GM18861 (cell line): ENCODE measurements around the gene LOXL1.

ENCODE experiments used
- ATAC-seq: cut with Tn5 transposase; IDR thresholded peaks from one replicate; pipeline ENCODE4 v1.9.1; 2021; ENCODE audit not compliant: unreplicated experiment

LOXL1 gene

GRCh38 chr15:73899197-73900094 is 26.8 kb upstream of the LOXL1 start:
- ATAC-seq: no peak

GRCh38 chr15:73900095-73900712 is 26.1 kb upstream of the LOXL1 start:
- no peak for ATAC-seq

GRCh38 chr15:73901126-73901810 is 25.0 kb upstream of the LOXL1 start:
- ATAC-seq: no peak

GRCh38 chr15:73902121-73903020 is 23.9 kb upstream of the LOXL1 start:
- no peak for ATAC-seq

- no peak for ATAC-seq
These were observed 22.0 kb upstream of the LOXL1 start for GRCh38 chr15:73904026-73904815.

- no peak for ATAC-seq
These were observed 20.9 kb upstream of the LOXL1 start for GRCh38 chr15:73905225-73905827.

GRCh38 chr15:73906346-73907034 is 19.8 kb upstream of the LOXL1 start:
- no peak for ATAC-seq

GRCh38 chr15:73907035-73907408 is 19.2 kb upstream of the LOXL1 start:
- no peak for ATAC-seq

- ATAC-seq: no peak
These were observed 18.0 kb upstream of the LOXL1 start for GRCh38 chr15:73908030-73908821.

GRCh38 chr15:73908822-73909122 is 17.5 kb upstream of the LOXL1 start:
- no peak for ATAC-seq

- no peak for ATAC-seq
These were observed 16.6 kb upstream of the LOXL1 start for GRCh38 chr15:73909651-73910050.

GRCh38 chr15:73910522-73911303 is 15.5 kb upstream of the LOXL1 start:
- no peak for ATAC-seq

- no peak for ATAC-seq
These were observed 14.1 kb upstream of the LOXL1 start for GRCh38 chr15:73912030-73912596.

- ATAC-seq: no peak
These were observed 12.1 kb upstream of the LOXL1 start for GRCh38 chr15:73914145-73914544.

- no peak for ATAC-seq
These were observed 11.2 kb upstream of the LOXL1 start for GRCh38 chr15:73915082-73915481.

- no peak for ATAC-seq
These were observed 7.5 kb upstream of the LOXL1 start for GRCh38 chr15:73918784-73919183.

GRCh38 chr15:73919706-73920105 is 6.6 kb upstream of the LOXL1 start:
- no peak for ATAC-seq
